HG03460 (cell line): ENCODE data around the gene CBLN3.

Experiments used
- ATAC-seq: cut with Tn5 transposase; IDR thresholded peaks from one replicate; pipeline ENCODE4 v1.9.1; 2021; ENCODE audit not compliant: unreplicated experiment

Gene CBLN3

DNA sequence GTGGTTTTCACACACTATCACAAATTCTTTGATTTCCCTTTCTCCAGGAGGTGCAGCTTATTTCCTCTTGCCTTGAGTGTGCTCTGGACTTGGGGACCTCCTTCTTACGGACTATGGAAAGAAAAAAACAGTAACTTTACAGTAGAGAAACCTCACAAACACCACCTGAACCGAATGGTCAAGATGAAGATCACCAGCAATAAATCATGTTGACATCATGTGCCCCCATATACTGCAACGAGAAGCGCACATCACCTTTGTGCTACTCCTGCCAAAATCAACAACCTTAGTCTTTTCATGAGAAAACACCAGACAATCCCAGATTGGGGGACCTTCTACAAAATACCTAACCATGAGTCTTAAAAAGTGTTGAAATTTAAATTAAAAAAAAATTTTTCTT is 43.9 kb downstream of the CBLN3 start:
- no peak for ATAC-seq

DNA sequence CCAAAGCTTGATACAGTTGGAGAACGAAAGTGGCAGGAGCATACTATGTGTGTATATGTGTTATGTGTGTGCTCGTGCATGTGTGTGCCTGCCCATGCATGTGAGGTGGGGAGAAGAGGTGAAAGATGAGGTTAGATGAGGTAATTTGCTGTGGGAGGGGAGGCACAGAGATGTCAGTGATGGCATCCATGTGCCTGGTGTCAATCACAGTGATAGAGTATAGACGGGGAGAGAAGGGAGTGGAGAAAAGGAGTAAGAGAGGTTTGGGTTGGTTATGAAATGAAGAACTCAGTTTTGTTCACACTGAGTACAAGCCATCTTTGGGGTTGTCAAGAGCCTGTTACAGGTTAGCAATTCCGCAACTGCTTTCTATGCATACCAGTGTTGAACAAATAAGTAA is 45.3 kb downstream of the CBLN3 start:
- ATAC-seq: no peak

DNA sequence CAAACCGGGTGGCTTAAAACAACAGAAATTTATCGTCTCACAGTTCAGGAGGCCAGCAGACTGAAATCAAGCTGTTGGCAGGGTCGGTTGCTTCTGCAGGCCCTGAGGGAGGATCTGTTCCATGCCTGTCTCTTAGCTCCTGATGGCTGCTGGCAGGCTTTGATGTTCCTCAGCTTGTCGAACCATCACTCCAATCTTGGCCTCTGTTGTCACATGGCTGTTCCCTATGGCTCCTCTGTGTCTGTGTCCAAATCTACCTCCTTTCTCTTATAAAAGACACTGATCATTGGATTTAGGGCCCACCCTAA is 47.5 kb downstream of the CBLN3 start:
- ATAC-seq: no peak

DNA sequence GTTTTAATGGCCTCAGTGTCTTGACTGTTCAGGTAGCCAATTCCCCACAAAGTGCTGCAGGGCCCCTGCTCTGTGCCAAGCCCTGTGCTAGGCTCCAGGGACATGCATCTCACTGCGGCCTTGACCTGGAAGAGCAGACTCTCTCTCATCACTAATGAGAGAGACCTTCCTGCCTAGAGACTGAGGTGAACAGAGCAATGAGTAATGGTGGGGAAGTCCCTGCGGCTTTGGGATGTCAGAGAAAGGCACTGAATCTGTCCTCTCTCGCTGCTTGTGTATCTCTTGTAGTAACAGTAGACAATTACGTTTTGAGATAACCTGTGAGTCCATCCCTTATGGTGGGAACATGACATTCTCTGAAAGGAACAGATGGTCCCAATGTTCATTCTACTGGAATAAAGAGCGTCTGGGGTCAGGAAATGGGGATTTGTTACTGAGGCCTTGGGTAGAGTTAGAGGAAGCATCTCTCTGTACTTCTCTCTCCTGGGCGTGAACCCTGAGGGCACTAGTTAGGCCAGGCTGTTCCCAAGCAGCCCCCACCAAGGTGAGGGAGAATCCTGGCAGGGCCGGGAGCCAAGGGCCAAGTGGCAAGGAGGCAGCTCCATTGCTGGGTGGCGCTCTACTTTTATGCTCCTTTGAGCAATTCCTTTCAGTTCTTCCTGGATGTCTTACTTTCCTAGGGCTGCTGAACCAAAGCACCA is 48.0 kb downstream of the CBLN3 start:
- no peak for ATAC-seq

DNA sequence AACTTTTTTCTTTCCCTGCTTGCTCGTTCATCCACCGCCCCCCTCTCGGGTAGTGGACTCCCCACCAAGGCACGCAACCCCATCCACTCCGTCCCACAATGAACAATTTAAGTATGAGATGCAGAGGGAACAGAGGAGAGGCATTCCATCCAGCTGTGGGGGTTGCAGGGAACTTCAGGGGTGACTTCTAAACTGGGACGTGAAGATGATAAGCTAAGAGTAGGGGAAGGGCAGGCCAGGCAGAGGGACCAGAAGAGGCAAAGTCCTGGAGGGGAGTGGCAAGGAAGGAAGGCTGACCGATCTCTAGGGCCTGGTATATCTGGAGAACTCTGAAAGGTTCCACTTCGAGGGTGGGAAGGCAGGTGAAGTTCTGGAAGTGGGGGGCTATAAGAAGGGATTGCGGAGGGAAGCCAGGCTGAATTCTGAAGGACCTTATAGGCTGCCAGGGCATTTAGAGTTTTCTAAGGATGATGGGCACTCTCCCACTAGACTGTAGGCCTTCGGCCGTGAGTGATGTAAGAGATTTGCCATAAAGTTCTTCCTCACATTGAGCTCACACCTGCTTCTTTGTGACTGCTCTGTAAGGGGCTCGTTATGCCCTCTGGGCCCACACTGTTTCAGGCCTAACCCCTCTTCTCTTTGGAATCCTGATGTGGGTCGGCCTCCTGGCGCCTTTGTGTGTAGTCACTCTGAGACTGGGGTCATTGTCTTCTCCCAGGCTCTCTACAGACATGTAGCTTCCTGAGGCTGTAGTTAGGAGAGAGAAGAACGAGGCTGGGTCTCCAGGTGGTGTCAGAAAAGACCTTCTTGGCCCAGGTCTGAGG is 49.3 kb downstream of the CBLN3 start:
- no peak for ATAC-seq

DNA sequence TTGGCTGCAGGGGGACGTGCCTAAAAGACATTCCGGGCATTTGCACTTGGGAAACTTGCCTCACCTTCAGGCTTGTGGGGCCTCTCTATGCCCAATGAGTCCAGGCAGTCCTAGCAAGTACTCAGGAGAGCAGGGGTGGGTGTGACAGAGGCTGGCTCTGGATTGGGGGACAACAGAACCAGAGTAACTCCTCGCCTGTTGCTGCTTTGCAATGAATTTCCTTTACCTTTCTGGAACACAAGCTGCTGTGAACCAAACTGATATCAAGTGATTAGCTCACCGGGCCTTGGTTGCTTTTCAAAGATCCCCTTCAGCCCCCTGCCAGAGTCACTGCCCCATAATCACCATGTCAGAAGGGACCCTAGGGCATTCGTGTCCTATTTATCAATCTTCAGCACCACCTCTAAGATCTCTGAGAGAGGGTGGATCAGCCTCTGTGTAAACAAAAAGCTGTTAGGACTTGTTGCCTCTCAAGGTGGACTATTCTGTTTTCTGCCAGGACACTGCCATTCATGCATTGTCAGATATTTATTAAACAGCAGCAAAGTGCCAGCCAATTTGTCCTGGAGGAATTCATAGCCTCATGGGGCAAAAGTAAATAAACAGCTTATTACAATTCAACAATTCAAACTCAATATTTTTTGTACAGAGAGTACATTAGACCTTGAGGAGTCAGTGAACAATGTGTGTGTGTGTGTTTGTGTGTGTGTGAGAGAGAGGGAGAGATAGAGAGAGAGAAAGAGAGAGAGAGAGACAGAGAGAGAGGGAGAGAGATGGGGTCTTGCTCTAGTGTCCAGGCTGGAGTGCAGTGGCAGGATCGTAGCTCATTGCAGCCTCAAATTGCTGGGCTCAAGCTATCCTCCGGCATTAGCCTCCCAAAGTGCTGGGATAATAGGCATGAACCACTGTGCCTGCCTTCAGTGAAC is 50.2 kb downstream of the CBLN3 start:
- no peak for ATAC-seq

DNA sequence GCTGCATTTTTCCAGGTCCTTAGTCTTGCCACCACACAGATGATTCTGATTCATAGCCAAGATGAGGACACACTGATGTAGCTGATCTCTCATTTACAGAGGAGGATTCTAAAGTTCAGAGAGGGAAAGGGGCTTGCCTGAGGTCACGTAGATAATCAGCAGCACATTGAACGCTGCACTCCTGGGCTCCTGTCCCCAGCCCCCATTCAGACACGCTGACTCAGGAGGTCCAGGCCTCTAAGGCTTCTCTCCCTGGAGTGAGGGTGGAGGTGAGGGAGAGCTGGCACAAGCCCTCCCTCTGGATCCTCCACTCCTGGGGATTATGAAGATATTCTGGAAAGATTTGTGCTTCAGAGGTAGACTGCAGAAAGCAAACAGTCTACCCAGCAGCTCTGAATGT is 51.1 kb downstream of the CBLN3 start:
- no peak for ATAC-seq

DNA sequence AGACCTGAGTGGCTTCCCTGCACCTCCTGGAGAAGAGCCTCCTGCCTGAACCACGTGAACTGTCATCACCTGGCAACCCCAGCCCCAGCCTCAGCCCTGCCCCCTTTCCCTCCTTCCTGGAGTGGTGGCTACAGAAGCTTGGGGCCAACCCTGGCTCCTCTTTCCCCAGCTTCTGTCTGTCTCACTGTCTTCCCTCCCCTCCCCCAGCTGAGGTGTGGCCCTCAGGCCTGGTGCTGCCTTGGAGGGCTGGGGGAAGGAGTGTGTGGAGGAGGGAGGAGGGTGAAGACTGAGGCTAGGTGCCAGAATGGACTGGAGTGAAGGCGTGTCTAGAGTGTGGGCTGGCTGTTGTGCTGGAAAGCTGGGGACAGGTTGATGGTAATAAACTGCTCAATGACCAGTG is 51.8 kb downstream of the CBLN3 start:
- ATAC-seq: no peak

DNA sequence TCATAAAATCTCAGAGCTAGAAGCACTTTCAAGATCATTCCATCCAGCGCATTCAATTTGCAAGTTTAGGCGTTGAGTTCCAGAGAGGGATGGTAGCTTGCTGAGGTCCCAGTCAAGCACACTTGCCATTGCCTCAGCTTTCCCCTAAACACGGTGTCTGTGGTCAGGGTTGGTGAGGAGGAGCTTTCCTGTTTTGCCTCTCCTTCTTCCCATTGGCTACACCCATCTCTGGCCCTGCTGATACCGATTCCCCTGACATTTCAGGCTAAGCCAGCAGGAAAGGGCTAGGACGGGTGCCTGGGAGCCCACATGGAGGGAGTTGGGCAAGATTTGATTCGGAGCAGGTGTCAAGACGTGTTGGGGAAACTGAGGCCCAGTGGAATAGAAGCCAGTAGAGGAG is 52.3 kb downstream of the CBLN3 start:
- no peak for ATAC-seq
